ENCODE data around the gene ANKRD17. TPM values are rescaled to one million over a fixed set of nuclear protein-coding genes. Genes with fewer than 3 reads are reported as not detected.
"Not testable (repeated sequence)": the region's sequence is repeated elsewhere in the genome, so short reads cannot be mapped to it uniquely, and the experiment has no call there.

The ANKRD17 gene
- polyA plus RNA-seq, 3 donors, result 74.7 to 81.2 (median 75.3) TPM

GRCh38 chr4:73248821-73249220 lies 9.8 kb downstream of the ANKRD17 start:
- DNase-seq, result no peak

- DNase-seq, result no peak
Measured at GRCh38 chr4:73248416-73248815, 10.2 kb downstream of the ANKRD17 start.

GRCh38 chr4:73247100-73247499 lies 11.5 kb downstream of the ANKRD17 start:
- DNase-seq, result no peak

- DNase-seq, result no peak
Measured at GRCh38 chr4:73245955-73246354, 12.6 kb downstream of the ANKRD17 start.

- DNase-seq, result no peak
Measured at GRCh38 chr4:73244945-73245601, 13.5 kb downstream of the ANKRD17 start.

GRCh38 chr4:73237044-73237443 lies 21.6 kb downstream of the ANKRD17 start:
- no peak for DNase-seq

- no peak for DNase-seq
Measured at GRCh38 chr4:73236151-73236550, 22.4 kb downstream of the ANKRD17 start.

GRCh38 chr4:73234712-73235111 lies 23.9 kb downstream of the ANKRD17 start:
- no peak for DNase-seq

- DNase-seq, result no peak
Measured at GRCh38 chr4:73231518-73232487, 26.8 kb downstream of the ANKRD17 start.

GRCh38 chr4:73230865-73231517 lies 27.6 kb downstream of the ANKRD17 start:
- no peak for DNase-seq

- not testable (repeated sequence) for DNase-seq
Measured at GRCh38 chr4:73228800-73229199, 29.8 kb downstream of the ANKRD17 start.

- no peak for DNase-seq
Measured at GRCh38 chr4:73224886-73225285, 33.7 kb downstream of the ANKRD17 start.

GRCh38 chr4:73223258-73223650 lies 35.3 kb downstream of the ANKRD17 start:
- DNase-seq, result no peak

GRCh38 chr4:73222466-73223257 lies 35.9 kb downstream of the ANKRD17 start:
- peak; percentile 89 for DNase-seq

- no peak for DNase-seq
Measured at GRCh38 chr4:73221734-73222133, 36.9 kb downstream of the ANKRD17 start.

GRCh38 chr4:73220815-73221214 lies 37.8 kb downstream of the ANKRD17 start:
- no peak for DNase-seq

- no peak for DNase-seq
Measured at GRCh38 chr4:73213916-73214653, 44.5 kb downstream of the ANKRD17 start.

GRCh38 chr4:73212982-73213730 lies 45.4 kb downstream of the ANKRD17 start:
- DNase-seq, result no peak

GRCh38 chr4:73211968-73212367 lies 46.6 kb downstream of the ANKRD17 start:
- no peak for DNase-seq

GRCh38 chr4:73208376-73208775 lies 50.2 kb downstream of the ANKRD17 start:
- no peak for DNase-seq

Measured in renal pelvis (tissue), 4 donors.